Esophagus muscularis mucosa (tissue), 4 donors: ENCODE data around the gene COG5. TPM values are rescaled to one million over a fixed set of nuclear protein-coding genes. Genes with fewer than 3 reads are reported as not detected.

Experiments
- DNase-seq: peaks from one replicate; pipeline ENCODE4 v3.0.0-alpha.2; 2017; ENCODE audit errors: extremely low spot score
- H3K27ac ChIP-seq, 4 donors: fragments of 200-600 bp; sonication (generic); replicated peaks in 1 of 4; 1 replicate in 3 of 4; 2 replicates in 1 of 4; pipeline ENCODE4 v1.5.1; 2016 to 2019; ENCODE audit warnings: mild to moderate bottlenecking in 1 of 4
- H3K27me3 ChIP-seq, 4 donors: fragments of 200-600 bp; sonication (generic); one replicate each; pipeline versions ENCODE4 v1.5.1 to v1.6.0; 2016 to 2019
- H3K36me3 ChIP-seq, 4 donors: fragments of 200-600 bp; sonication (generic); one replicate each; pipeline ENCODE4 v1.5.1; 2016 to 2019
- H3K4me1 ChIP-seq, 4 donors: fragments of 200-600 bp; sonication (generic); one replicate each; pipeline ENCODE4 v1.5.1; 2016 to 2019
- H3K4me3 ChIP-seq, 4 donors: fragments of 200-600 bp; sonication (generic); 1 replicate in 2 of 4; 2 replicates in 2 of 4; pipeline ENCODE4 v1.5.1; 2016 to 2019; ENCODE audit warnings: mild to moderate bottlenecking in 4 of 4, moderate library complexity in 1 of 4
- H3K9me3 ChIP-seq, 4 donors: fragments of 200-600 bp; sonication (generic); 1 replicate in 3 of 4; 2 replicates in 1 of 4; pipeline ENCODE4 v1.5.1; 2016 to 2019
- CTCF ChIP-seq, 3 experiments: fragments of 200-600 bp in 2 of 3; fragments of 450-650 bp in 1 of 3; sonication (generic) in 2 of 3; IDR thresholded peaks; one replicate each; pipeline ENCODE4 v1.5.1; 2017 to 2019; ENCODE audit warnings: antibody characterized with exemption in 3 of 3, mild to moderate bottlenecking in 2 of 3, moderate library complexity in 1 of 3
- EP300 ChIP-seq: sonication (generic); formaldehyde crosslinking; IDR thresholded peaks from one replicate; pipeline ENCODE4 v1.6.1; 2017; ENCODE audit warnings: antibody characterized with exemption
- POLR2A ChIP-seq: fragments of 450-650 bp; IDR thresholded peaks from one replicate; pipeline ENCODE4 v1.6.1; 2017; ENCODE audit warnings: antibody characterized with exemption, moderate library complexity, mild to moderate bottlenecking, low read depth
- POLR2AphosphoS5 ChIP-seq, 2 donors: sonication (generic); formaldehyde crosslinking; IDR thresholded peaks; one replicate each; pipeline ENCODE4 v1.6.1; 2017; ENCODE audit warnings: antibody characterized with exemption in 2 of 2
- WGBS: methylation state at CpG from one replicate; pipeline ENCODE4 v1.1.5; 2018; 5-methylcytosine and 5-hydroxymethylcytosine counted together
- intact Hi-C: fragments of 100-400 bp; cut with DNase I; formaldehyde crosslinking; loops from one replicate; pipeline ENCODE4 v1.15.1; 2023
- total RNA-seq, 4 donors: library from RNA; depleted of rRNA; stranded (reverse); fragments of >200 nt; gene quantifications; one replicate each; pipeline versions ENCODE4 v1.1.0 to v1.2.1, GENCODE V29; 2016

Gene COG5
- total RNA-seq, 4 donors from 2014 or later, result 20.3 to 33.4 (median 24.9) TPM

GRCh38 chr7:107390916-107391315 is 172.8 kb downstream of the COG5 start:
- WGBS, result 65% methylated on average over 8 of the region's 8 CpGs
- DNase-seq, result no peak
- no peak for TF ChIP-seq EP300
- TF ChIP-seq POLR2AphosphoS5 (IDR thresholded peaks at IDR 0.05), result no peak
- TF ChIP-seq CTCF (IDR thresholded peaks at IDR 0.05), result no peak
- TF ChIP-seq POLR2A, result no peak
- intact Hi-C loops, result no loop called here
- Histone ChIP-seq H3K9me3 (no peaks in the 10 kb centered on the region), H3K36me3 (no peaks in the 10 kb centered on the region), H3K4me3 (no peak overlapping the region), H3K27me3 (no peaks in the 10 kb centered on the region), H3K4me1 (peaks cover 4 to 14% (median 7%) of the 10 kb centered on the region in 4 donors), H3K27ac (no peak overlapping the region)

- intact Hi-C loops, result no loop called here
- no peak for DNase-seq
- Histone ChIP-seq H3K4me1 (peaks cover 4 to 14% (median 7%) of the 10 kb centered on the region in 4 donors), H3K4me3 (no peak overlapping the region), H3K9me3 (no peaks in the 10 kb centered on the region), H3K27ac (no peak overlapping the region), H3K36me3 (no peaks in the 10 kb centered on the region), H3K27me3 (no peaks in the 10 kb centered on the region)
- no peak for TF ChIP-seq POLR2A
- TF ChIP-seq EP300, result no peak
- TF ChIP-seq CTCF (IDR thresholded peaks at IDR 0.05), result no peak
- TF ChIP-seq POLR2AphosphoS5 (IDR thresholded peaks at IDR 0.05), result no peak
- 98% methylated on average over 8 of the region's 8 CpGs for WGBS
Measured at GRCh38 chr7:107388604-107389003, 175.1 kb downstream of the COG5 start.

- intact Hi-C loops, result no loop called here
- no peak overlapping the region for H3K27ac ChIP-seq
- peaks cover 4 to 14% (median 7%) of the 10 kb centered on the region in 4 donors for H3K4me1 ChIP-seq
- H3K27me3 ChIP-seq, result no peaks in the 10 kb centered on the region
- 54% methylated on average over 6 of the region's 6 CpGs for WGBS
- DNase-seq, result no peak
- TF ChIP-seq POLR2AphosphoS5 (IDR thresholded peaks at IDR 0.05) (no peak), CTCF (IDR thresholded peaks at IDR 0.05) (no peak), POLR2A (no peak), EP300 (no peak)
- no peaks in the 10 kb centered on the region for H3K9me3 ChIP-seq
- no peaks in the 10 kb centered on the region for H3K36me3 ChIP-seq
- no peak overlapping the region for H3K4me3 ChIP-seq
Measured at GRCh38 chr7:107387573-107388219, 176.0 kb downstream of the COG5 start.

GRCh38 chr7:107387128-107387527 is 176.6 kb downstream of the COG5 start:
- Histone ChIP-seq H3K27me3 (no peaks in the 10 kb centered on the region), H3K9me3 (no peaks in the 10 kb centered on the region), H3K36me3 (no peaks in the 10 kb centered on the region), H3K4me3 (no peak overlapping the region), H3K27ac (no peak overlapping the region), H3K4me1 (peaks cover 4 to 14% (median 7%) of the 10 kb centered on the region in 4 donors)
- 65% methylated on average over 6 of the region's 6 CpGs for WGBS
- intact Hi-C loops, result no loop called here
- TF ChIP-seq POLR2A, result no peak
- no peak for TF ChIP-seq EP300
- no peak for DNase-seq

GRCh38 chr7:107386548-107387102 is 177.1 kb downstream of the COG5 start:
- no peak for TF ChIP-seq EP300
- no peak for TF ChIP-seq CTCF (IDR thresholded peaks at IDR 0.05)
- no peak for TF ChIP-seq POLR2AphosphoS5 (IDR thresholded peaks at IDR 0.05)
- no peak for TF ChIP-seq POLR2A
- H3K4me1 ChIP-seq, result peaks cover 4 to 14% (median 7%) of the 10 kb centered on the region in 4 donors
- H3K36me3 ChIP-seq, result no peaks in the 10 kb centered on the region
- no peaks in the 10 kb centered on the region for H3K27me3 ChIP-seq
- WGBS, result 73% methylated on average over 4 of the region's 4 CpGs
- no peak overlapping the region for H3K27ac ChIP-seq
- no peak overlapping the region for H3K4me3 ChIP-seq
- H3K9me3 ChIP-seq, result no peaks in the 10 kb centered on the region
- no peak for DNase-seq
- intact Hi-C loops, result no loop called here
